Measurements from ENCODE around the gene DNAH11.

DNAH11 gene

GRCh38 chr7:21908746-21909145 is 365.9 kb downstream of the DNAH11 start:
- no peak overlapping the region for H3K4me3 Mint-ChIP-seq
- DNase-seq, result no peak
- H3K4me1 Mint-ChIP-seq, result no peaks in the 10 kb centered on the region
- no peak for ATAC-seq
- no peaks in the 10 kb centered on the region for H3K27me3 Mint-ChIP-seq
- H3K36me3 Mint-ChIP-seq (ENCODE audit: low read depth), result peaks cover 43% of the 10 kb centered on the region
- no peaks in the 10 kb centered on the region for H3K9me3 Mint-ChIP-seq
- H3K27ac Mint-ChIP-seq, result no peak overlapping the region

- no peaks in the 10 kb centered on the region for H3K27me3 Mint-ChIP-seq
- H3K4me1 Mint-ChIP-seq, result no peaks in the 10 kb centered on the region
- no peak for DNase-seq
- peaks cover 4% of the 10 kb centered on the region for H3K9me3 Mint-ChIP-seq
- H3K4me3 Mint-ChIP-seq, result no peak overlapping the region
- peaks cover 44% of the 10 kb centered on the region for H3K36me3 Mint-ChIP-seq (ENCODE audit: low read depth)
- H3K27ac Mint-ChIP-seq, result no peak overlapping the region
- no peak for ATAC-seq
Observed at GRCh38 chr7:21910253-21910652, 367.4 kb downstream of the DNAH11 start.

DNA sequence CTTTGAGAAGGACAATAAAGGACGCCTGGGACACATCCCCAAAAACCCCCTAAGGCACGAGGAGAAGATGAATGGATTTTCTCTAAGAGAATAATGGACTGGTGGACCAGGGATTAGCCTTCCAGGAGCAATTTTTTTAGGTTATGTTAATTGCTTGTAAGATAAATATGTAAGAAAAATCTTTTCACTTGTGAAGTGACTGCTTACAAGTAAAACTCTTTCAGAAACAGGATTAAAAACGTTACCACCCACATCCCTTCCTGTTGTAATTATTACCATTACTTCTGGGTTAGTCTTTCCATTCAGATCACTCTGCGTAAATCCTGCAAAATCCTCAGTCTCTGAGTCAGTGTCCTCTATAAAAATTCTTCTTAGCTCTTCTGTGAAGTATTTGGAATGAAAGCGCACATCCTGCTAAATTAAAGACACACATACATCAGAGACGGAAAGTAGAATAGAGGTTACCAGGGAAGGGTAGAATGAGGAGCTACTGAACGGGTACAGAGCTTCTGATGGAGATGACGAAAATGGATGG is 368.6 kb downstream of the DNAH11 start:
- Mint-ChIP-seq H3K9me3 (peaks cover 5% of the 10 kb centered on the region), H3K27me3 (no peaks in the 10 kb centered on the region), H3K27ac (no peak overlapping the region), H3K36me3 (ENCODE audit: low read depth) (peaks cover 47% of the 10 kb centered on the region), H3K4me1 (no peaks in the 10 kb centered on the region), H3K4me3 (no peak overlapping the region)
- no peak for ATAC-seq
- DNase-seq, result no peak

GRCh38 chr7:21912305-21912704 is 369.5 kb downstream of the DNAH11 start:
- Mint-ChIP-seq H3K36me3 (ENCODE audit: low read depth) (peaks cover 49% of the 10 kb centered on the region), H3K27me3 (no peaks in the 10 kb centered on the region), H3K27ac (no peak overlapping the region), H3K4me1 (no peaks in the 10 kb centered on the region), H3K4me3 (no peak overlapping the region), H3K9me3 (peaks cover 5% of the 10 kb centered on the region)
- DNase-seq (no peak), ATAC-seq (no peak)

DNA sequence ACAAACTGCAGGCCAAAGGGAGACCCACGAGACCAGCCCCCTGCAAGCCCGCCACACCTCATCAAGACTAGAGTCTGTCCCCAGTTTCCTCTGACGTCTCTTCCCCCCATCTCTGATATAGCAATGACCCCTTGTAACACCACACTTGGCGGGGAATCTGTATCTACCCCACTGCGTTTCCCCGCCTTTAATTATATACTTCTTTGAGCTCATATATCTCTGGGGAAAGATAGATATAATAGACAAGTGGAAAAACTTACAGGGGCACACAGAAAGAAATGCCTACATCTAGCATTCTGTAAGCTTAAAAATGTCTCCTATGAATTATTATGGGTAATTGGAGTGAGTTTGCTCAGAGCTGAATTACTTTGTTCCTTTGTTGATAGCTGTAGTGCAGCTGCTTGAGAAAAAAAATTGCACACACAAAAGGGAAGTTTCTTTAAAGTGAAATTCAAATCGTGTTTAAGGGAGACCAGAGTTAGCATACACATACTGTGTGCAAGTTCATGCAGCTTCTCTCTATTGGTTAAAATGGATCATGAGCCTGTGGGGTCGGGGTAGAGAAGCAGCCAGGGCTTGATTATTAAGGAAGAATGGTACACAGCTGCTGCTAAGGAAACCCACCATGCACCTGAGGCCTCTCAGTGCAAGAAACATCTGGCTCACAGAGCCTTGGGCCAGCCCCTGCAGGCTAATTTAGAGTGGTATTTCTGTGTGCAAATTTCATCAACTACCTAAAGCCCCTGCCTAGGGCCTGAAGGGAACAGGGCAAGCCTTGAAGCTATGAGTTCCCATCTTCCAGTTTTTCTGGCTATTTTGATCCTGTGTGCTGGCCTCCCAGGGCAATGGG is 370.3 kb downstream of the DNAH11 start:
- H3K4me3 Mint-ChIP-seq, result no peak overlapping the region
- DNase-seq (no peak), ATAC-seq (no peak)
- no peaks in the 10 kb centered on the region for H3K27me3 Mint-ChIP-seq
- no peak overlapping the region for H3K27ac Mint-ChIP-seq
- peaks cover 47% of the 10 kb centered on the region for H3K36me3 Mint-ChIP-seq (ENCODE audit: low read depth)
- H3K9me3 Mint-ChIP-seq, result peaks cover 5% of the 10 kb centered on the region
- no peaks in the 10 kb centered on the region for H3K4me1 Mint-ChIP-seq

DNA sequence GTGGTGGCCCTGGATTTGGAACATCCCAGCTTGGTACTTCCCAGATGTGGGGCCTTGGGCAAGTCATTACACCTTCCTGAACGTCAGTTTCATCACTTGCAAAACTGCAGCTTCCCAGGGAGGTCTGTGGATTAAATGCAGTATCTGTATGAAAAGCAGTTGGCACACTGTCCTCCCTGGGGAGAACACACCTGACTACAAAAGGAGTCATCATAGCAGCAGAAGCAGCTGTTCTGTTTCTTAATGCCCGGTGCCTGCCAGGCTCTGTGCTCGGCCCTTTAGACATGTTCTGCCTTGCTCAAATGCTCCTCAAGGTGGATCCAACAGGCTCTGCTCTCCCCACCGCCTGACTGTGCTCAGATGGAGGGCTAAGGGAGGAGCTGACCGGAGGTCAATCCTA is 371.8 kb downstream of the DNAH11 start:
- H3K27ac Mint-ChIP-seq, result no peak overlapping the region
- DNase-seq, result no peak
- H3K4me3 Mint-ChIP-seq, result no peak overlapping the region
- H3K9me3 Mint-ChIP-seq, result peaks cover 5% of the 10 kb centered on the region
- H3K4me1 Mint-ChIP-seq, result no peaks in the 10 kb centered on the region
- H3K27me3 Mint-ChIP-seq, result no peaks in the 10 kb centered on the region
- ATAC-seq, result no peak
- H3K36me3 Mint-ChIP-seq (ENCODE audit: low read depth), result peaks cover 42% of the 10 kb centered on the region

- Mint-ChIP-seq H3K27me3 (no peaks in the 10 kb centered on the region), H3K4me1 (no peaks in the 10 kb centered on the region), H3K36me3 (ENCODE audit: low read depth) (peaks cover 42% of the 10 kb centered on the region), H3K4me3 (no peak overlapping the region), H3K27ac (no peak overlapping the region), H3K9me3 (peaks cover 5% of the 10 kb centered on the region)
- ATAC-seq (no peak), DNase-seq (no peak)
Observed at GRCh38 chr7:21915140-21915539, 372.3 kb downstream of the DNAH11 start.

- H3K27me3 Mint-ChIP-seq, result no peaks in the 10 kb centered on the region
- H3K27ac Mint-ChIP-seq, result no peak overlapping the region
- H3K36me3 Mint-ChIP-seq (ENCODE audit: low read depth), result peaks cover 42% of the 10 kb centered on the region
- no peak overlapping the region for H3K4me3 Mint-ChIP-seq
- no peaks in the 10 kb centered on the region for H3K4me1 Mint-ChIP-seq
- no peak for ATAC-seq
- peaks cover 5% of the 10 kb centered on the region for H3K9me3 Mint-ChIP-seq
- no peak for DNase-seq
Observed at GRCh38 chr7:21916176-21916575, 373.3 kb downstream of the DNAH11 start.

DNA sequence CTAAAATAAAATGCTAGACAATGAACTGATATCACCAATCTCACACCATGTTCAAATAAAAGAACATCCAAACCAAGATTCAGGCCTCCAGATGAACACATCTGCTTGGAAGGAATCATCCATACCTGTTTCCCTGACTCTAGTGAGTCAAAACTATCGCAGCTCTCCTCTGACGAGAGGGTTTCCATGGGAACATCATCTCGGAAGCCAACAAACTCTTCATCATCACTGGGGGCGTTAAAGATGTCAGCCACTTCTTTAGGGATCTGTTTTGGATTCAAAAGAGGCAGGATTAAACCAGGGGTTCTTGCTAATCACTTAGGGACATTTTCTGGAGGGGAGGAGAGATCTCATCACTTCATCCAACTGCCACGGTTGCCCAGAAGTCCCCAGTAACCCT is 373.8 kb downstream of the DNAH11 start:
- Mint-ChIP-seq H3K9me3 (peaks cover 5% of the 10 kb centered on the region), H3K36me3 (ENCODE audit: low read depth) (peaks cover 40% of the 10 kb centered on the region), H3K27me3 (no peaks in the 10 kb centered on the region), H3K4me1 (no peaks in the 10 kb centered on the region), H3K27ac (no peak overlapping the region), H3K4me3 (no peak overlapping the region)
- ATAC-seq, result no peak
- DNase-seq, result no peak

- no peaks in the 10 kb centered on the region for H3K27me3 Mint-ChIP-seq
- no peak overlapping the region for H3K4me3 Mint-ChIP-seq
- no peak overlapping the region for H3K27ac Mint-ChIP-seq
Observed at GRCh38 chr7:21918216-21918615, 375.4 kb downstream of the DNAH11 start.

DNA sequence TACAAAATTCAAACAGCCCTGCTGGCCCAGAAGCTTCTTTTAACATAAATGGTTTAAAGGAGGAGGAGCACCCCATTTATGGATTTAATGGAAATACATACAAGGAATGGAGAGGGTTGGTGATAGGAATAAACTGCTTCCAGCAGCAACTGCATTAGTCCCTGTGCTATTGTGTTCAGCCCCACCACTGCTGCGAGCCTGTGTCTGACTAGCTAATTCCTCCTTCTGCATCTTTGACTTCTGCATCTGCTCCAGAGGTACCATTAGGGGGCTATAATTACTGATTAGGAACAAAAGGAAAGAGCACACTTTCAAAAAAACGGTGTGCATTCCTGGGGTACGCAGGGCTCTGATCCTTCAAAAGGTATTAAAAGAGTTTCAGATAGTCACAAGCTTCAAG is 378.1 kb downstream of the DNAH11 start:
- Mint-ChIP-seq H3K4me1 (no peaks in the 10 kb centered on the region), H3K9me3 (no peaks in the 10 kb centered on the region), H3K36me3 (ENCODE audit: low read depth) (peaks cover 12% of the 10 kb centered on the region), H3K27ac (no peak overlapping the region), H3K4me3 (no peak overlapping the region), H3K27me3 (no peaks in the 10 kb centered on the region)
- DNase-seq (no peak), ATAC-seq (no peak)

More at GRCh38 chr7:21918216-21918615, 375.4 kb downstream of the DNAH11 start:
- no peaks in the 10 kb centered on the region for H3K4me1 Mint-ChIP-seq
- peaks cover 36% of the 10 kb centered on the region for H3K36me3 Mint-ChIP-seq (ENCODE audit: low read depth)
- H3K9me3 Mint-ChIP-seq, result peaks cover 5% of the 10 kb centered on the region
- DNase-seq, result no peak
- ATAC-seq, result no peak

GRCh38 chr7:21922605-21923004 is 379.8 kb downstream of the DNAH11 start:
- no peak overlapping the region for H3K27ac Mint-ChIP-seq
- peaks cover 9% of the 10 kb centered on the region for H3K36me3 Mint-ChIP-seq (ENCODE audit: low read depth)
- H3K4me3 Mint-ChIP-seq, result no peak overlapping the region
- ATAC-seq, result no peak
- H3K9me3 Mint-ChIP-seq, result peaks cover 5% of the 10 kb centered on the region
- H3K27me3 Mint-ChIP-seq, result no peaks in the 10 kb centered on the region
- peaks cover 5% of the 10 kb centered on the region for H3K4me1 Mint-ChIP-seq
- no peak for DNase-seq

GRCh38 chr7:21923658-21924057 is 380.8 kb downstream of the DNAH11 start:
- Mint-ChIP-seq H3K4me1 (peaks cover 14% of the 10 kb centered on the region), H3K36me3 (ENCODE audit: low read depth) (peaks cover 12% of the 10 kb centered on the region), H3K27ac (no peak overlapping the region), H3K9me3 (peaks cover 5% of the 10 kb centered on the region), H3K27me3 (no peaks in the 10 kb centered on the region), H3K4me3 (no peak overlapping the region)
- no peak for ATAC-seq
- DNase-seq, result no peak

- DNase-seq (no peak), ATAC-seq (no peak)
- Mint-ChIP-seq H3K36me3 (ENCODE audit: low read depth) (peaks cover 31% of the 10 kb centered on the region), H3K4me3 (no peak overlapping the region), H3K4me1 (peaks cover 27% of the 10 kb centered on the region), H3K27me3 (no peaks in the 10 kb centered on the region), H3K27ac (no peak overlapping the region), H3K9me3 (peaks cover 10% of the 10 kb centered on the region)
Observed at GRCh38 chr7:21926448-21926847, 383.6 kb downstream of the DNAH11 start.

- peaks cover 27% of the 10 kb centered on the region for H3K4me1 Mint-ChIP-seq
Observed at GRCh38 chr7:21927693-21928092, 384.9 kb downstream of the DNAH11 start.

More at GRCh38 chr7:21927693-21928092, 384.9 kb downstream of the DNAH11 start:
- Mint-ChIP-seq H3K4me3 (no peak overlapping the region), H3K9me3 (peaks cover 10% of the 10 kb centered on the region), H3K27ac (no peak overlapping the region), H3K36me3 (ENCODE audit: low read depth) (peaks cover 38% of the 10 kb centered on the region), H3K27me3 (no peaks in the 10 kb centered on the region)
- DNase-seq (no peak), ATAC-seq (no peak)
